Measurements from ENCODE around the gene TRAF3IP1.
"Not testable (repeated sequence)": the region's sequence is repeated elsewhere in the genome, so short reads cannot be mapped to it uniquely, and the experiment has no call there.

TRAF3IP1 gene

GRCh38 chr2:238308177-238308576, 12.1 kb upstream of the TRAF3IP1 start:
- ATAC-seq (no peak), DNase-seq (no peak)

GRCh38 chr2:238310721-238311120, 9.6 kb upstream of the TRAF3IP1 start:
- not testable (repeated sequence) for DNase-seq, ATAC-seq

- ATAC-seq (peak; percentile 76), DNase-seq (no peak)
These were observed 6.9 kb upstream of the TRAF3IP1 start for GRCh38 chr2:238313289-238313990.

- ATAC-seq (no peak), DNase-seq (no peak)
These were observed 6.3 kb upstream of the TRAF3IP1 start for GRCh38 chr2:238313991-238314350.

GRCh38 chr2:238314576-238314975, 5.7 kb upstream of the TRAF3IP1 start:
- DNase-seq, result no peak
- ATAC-seq, result no peak

- ATAC-seq (no peak), DNase-seq (no peak)
These were observed 5.2 kb upstream of the TRAF3IP1 start for GRCh38 chr2:238315031-238315595.

- no peak for DNase-seq
- ATAC-seq, result peak; percentile 47
These were observed 447 bp downstream of the TRAF3IP1 start for GRCh38 chr2:238320648-238321281.

GRCh38 chr2:238321467-238321866, 1.1 kb downstream of the TRAF3IP1 start:
- DNase-seq (no peak), ATAC-seq (no peak)

- DNase-seq (no peak), ATAC-seq (no peak)
These were observed 1.7 kb downstream of the TRAF3IP1 start for GRCh38 chr2:238322001-238322411.

GRCh38 chr2:238324248-238324647, 3.9 kb downstream of the TRAF3IP1 start:
- DNase-seq, result not testable (repeated sequence)

GRCh38 chr2:238325694-238326093, 5.4 kb downstream of the TRAF3IP1 start:
- no peak for DNase-seq
- no peak for ATAC-seq

More at GRCh38 chr2:238324248-238324647, 3.9 kb downstream of the TRAF3IP1 start:
- not testable (repeated sequence) for ATAC-seq

GRCh38 chr2:238326801-238327365, 6.6 kb downstream of the TRAF3IP1 start:
- DNase-seq (no peak), ATAC-seq (no peak)

- DNase-seq (no peak), ATAC-seq (no peak)
These were observed 7.4 kb downstream of the TRAF3IP1 start for GRCh38 chr2:238327751-238328150.

GRCh38 chr2:238330391-238330790, 10.1 kb downstream of the TRAF3IP1 start:
- ATAC-seq (no peak), DNase-seq (no peak)

GRCh38 chr2:238331916-238332315, 11.6 kb downstream of the TRAF3IP1 start:
- no peak for DNase-seq
- ATAC-seq, result no peak

GRCh38 chr2:238334885-238335284, 14.6 kb downstream of the TRAF3IP1 start:
- DNase-seq (no peak), ATAC-seq (no peak)

GRCh38 chr2:238335591-238335990, 15.3 kb downstream of the TRAF3IP1 start:
- ATAC-seq, DNase-seq: not testable (repeated sequence)

GRCh38 chr2:238336151-238336550, 15.8 kb downstream of the TRAF3IP1 start:
- DNase-seq (no peak), ATAC-seq (no peak)

GRCh38 chr2:238336793-238337444, 16.6 kb downstream of the TRAF3IP1 start:
- no peak for DNase-seq
- ATAC-seq, result no peak

GRCh38 chr2:238337846-238338245, 17.5 kb downstream of the TRAF3IP1 start:
- no peak for DNase-seq
- no peak for ATAC-seq

- DNase-seq (no peak), ATAC-seq (no peak)
These were observed 18.5 kb downstream of the TRAF3IP1 start for GRCh38 chr2:238338710-238339394.

GRCh38 chr2:238339395-238339780, 19.1 kb downstream of the TRAF3IP1 start:
- DNase-seq (no peak), ATAC-seq (peak; percentile 23)
